Measurements from ENCODE around the gene PRG3.

Gene PRG3

DNA sequence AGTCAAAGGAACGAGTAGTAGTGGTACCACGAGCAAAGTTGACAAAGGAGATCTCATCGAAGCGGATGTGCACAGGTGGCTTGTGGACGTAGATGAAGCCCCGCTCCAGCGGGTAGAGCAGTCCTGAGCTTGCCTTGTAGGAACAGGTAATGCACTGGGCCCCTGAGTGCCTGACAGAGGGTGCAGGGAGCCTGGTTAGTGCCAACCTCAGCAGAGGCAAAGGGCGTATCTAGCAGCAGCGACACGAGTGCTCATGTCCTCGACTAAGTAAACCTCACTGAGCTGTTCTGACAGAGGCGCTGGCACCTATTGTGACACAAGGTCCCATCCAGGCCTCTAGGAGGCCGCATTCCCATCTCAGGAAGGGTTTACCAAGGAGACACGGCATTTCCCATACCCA lies 49.2 kb downstream of the PRG3 start:
- no peak overlapping the region for H3K27ac ChIP-seq
- TF ChIP-seq CTCF (IDR thresholded peaks at IDR 0.05), result no peak
- DNase-seq (ENCODE audit: low spot score), result no peak
- H3K4me3 ChIP-seq, result no peak overlapping the region

GRCh38 chr11:57330029-57330428 lies 50.9 kb downstream of the PRG3 start:
- no peak for TF ChIP-seq CTCF (IDR thresholded peaks at IDR 0.05)
- DNase-seq (ENCODE audit: low spot score), result no peak
- Histone ChIP-seq H3K27ac (no peak overlapping the region), H3K4me3 (no peak overlapping the region)

DNA sequence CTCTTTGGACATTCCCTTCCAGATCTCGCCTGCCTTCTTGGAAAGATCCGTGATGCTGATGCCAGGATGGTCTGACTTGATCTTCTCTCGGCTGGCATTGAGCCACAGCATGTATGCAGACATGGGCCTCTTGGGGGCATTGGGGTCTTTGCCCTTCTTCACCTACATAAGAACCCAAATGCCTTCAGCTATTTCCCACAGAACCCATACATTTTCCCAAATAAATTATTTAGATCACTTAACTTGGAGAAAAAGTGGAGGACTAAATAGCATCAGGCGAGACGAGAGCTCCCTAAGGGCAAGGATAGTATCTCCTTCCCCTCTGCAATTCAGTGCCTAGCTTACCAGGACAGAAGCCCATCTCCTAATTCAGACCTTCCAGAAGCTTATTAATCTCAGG lies 53.2 kb downstream of the PRG3 start:
- TF ChIP-seq CTCF (IDR thresholded peaks at IDR 0.05), result no peak
- Histone ChIP-seq H3K4me3 (no peak overlapping the region), H3K27ac (no peak overlapping the region)
- DNase-seq (ENCODE audit: low spot score), result no peak
